HG03558 (cell line): Measurements from ENCODE around the gene ZNF224.
"Not testable (repeated sequence)": the region's sequence is repeated elsewhere in the genome, so short reads cannot be mapped to it uniquely, and the experiment has no call there.

ENCODE experiments used
- ATAC-seq: cut with Tn5 transposase; IDR thresholded peaks from one replicate; pipeline ENCODE4 v1.9.1; 2021; ENCODE audit warnings: moderate number of reproducible peaks; ENCODE audit not compliant: unreplicated experiment; ENCODE audit errors: extremely low read depth

ZNF224 gene

DNA sequence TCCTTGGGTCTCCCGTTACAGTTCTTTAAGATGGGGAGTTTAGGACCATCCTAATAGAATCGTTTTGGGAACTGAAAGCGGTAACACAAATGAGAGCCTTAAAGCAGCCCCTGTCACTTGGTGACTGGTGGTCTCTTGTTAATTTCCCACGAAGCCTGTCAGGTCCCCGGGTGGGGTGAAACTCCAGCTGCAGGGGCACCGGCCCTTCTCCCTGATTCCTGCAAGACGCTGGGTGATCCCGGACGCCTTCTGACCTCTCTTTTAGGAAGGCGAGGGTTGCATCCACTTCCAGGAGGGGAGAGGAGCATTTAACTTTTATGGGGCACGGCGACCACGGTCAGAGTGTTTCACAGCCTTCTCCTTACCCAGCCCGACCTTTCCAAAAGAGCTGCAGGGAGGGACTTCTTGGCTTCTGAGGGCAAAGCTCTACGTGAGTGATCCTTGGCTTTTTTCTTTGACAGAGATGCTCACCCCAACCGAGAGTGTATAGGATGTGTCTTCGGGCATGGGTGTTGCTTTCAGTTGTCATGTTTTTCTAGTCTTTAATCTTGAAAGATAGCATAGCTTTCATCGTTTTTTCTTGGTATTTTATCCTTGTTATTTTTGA, 19.7 kb downstream of the ZNF224 start:
- no peak for ATAC-seq

DNA sequence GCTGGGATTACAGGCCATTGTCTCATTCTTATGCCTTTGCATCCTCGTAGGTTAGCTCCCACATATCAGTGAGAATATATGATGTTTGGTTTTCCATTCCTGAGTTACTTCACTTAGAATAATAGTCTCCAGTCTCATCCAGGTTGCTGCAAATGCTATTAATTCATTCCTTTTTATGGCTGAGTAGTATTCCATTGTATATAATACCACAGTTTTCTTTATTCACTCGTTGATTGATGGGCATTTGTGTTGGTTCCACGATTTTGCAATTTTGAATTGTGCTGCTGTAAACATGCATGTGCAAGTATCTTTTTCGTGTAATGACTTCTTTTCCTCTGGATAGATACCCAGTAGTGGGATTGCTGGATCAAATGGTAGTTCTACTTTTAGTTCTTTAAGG, 27.0 kb downstream of the ZNF224 start:
- not testable (repeated sequence) for ATAC-seq

DNA sequence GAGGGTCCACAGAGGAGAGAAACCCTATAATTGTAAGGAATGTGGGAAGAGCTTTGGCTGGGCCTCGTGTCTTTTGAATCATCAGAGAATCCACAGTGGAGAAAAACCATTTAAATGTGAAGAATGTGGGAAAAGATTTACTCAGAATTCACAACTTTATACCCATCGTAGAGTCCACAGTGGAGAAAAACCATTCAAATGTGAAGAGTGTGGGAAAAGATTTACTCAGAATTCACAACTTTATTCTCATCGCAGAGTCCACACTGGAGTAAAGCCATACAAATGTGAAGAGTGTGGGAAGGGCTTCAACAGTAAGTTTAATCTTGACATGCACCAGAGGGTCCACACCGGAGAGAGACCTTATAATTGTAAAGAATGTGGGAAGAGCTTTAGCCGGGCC, 37.8 kb downstream of the ZNF224 start:
- no peak for ATAC-seq

GRCh38 chr19:44141191-44142058, 47.3 kb downstream of the ZNF224 start, which contains the start of gene ZNF234:
TSS of gene ZNF234 (plus strand) at chr19:44141554. CDS start at chr19:44144633, 3,079 bp downstream.
- ATAC-seq, result no peak

- ATAC-seq, result no peak
Observed at GRCh38 chr19:44142059-44142433, 47.9 kb downstream of the ZNF224 start.

- ATAC-seq, result no peak
Observed at GRCh38 chr19:44149776-44150175, 55.6 kb downstream of the ZNF224 start.

- ATAC-seq, result no peak
Observed at GRCh38 chr19:44151491-44151890, 57.3 kb downstream of the ZNF224 start.

DNA sequence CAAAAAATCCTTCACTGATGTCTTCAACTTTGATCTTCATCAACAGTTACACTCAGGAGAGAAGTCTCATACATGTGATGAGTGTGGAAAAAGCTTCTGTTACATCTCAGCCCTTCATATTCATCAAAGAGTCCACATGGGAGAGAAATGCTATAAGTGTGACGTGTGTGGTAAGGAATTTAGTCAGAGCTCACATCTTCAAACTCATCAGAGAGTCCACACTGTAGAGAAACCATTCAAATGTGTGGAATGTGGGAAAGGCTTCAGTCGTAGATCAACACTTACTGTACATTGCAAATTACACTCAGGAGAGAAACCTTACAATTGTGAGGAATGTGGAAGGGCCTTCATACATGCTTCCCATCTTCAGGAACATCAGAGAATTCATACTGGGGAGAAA, 62.3 kb downstream of the ZNF224 start:
- ATAC-seq, result no peak
